ENCODE results near the gene SH3GL2.

GRCh38 chr9:17623965-17624364 lies 45.1 kb downstream of the SH3GL2 start:
- TF ChIP-seq SIN3A (IDR thresholded peaks at IDR 0.05; ENCODE audit: borderline replicate concordance, insufficient read depth, low read depth, low read length) (no peak), CTCF (IDR thresholded peaks at IDR 0.05) (no peak)

All from Panc1 (cell line).